GM21447 (cell line): ENCODE data around the gene CD37.
"Not testable (repeated sequence)": the region's sequence is repeated elsewhere in the genome, so short reads cannot be mapped to it uniquely, and the experiment has no call there.

ENCODE experiments used
- ATAC-seq: cut with Tn5 transposase; IDR thresholded peaks from one replicate; pipeline ENCODE4 v1.9.1; 2021; ENCODE audit not compliant: unreplicated experiment

The CD37 gene, protein sequence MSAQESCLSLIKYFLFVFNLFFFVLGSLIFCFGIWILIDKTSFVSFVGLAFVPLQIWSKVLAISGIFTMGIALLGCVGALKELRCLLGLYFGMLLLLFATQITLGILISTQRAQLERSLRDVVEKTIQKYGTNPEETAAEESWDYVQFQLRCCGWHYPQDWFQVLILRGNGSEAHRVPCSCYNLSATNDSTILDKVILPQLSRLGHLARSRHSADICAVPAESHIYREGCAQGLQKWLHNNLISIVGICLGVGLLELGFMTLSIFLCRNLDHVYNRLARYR

GRCh38 chr19:49335071-49335783, at the start of gene CD37:
Gene CD37, plus strand, starts transcription at chr19:49335406. Its CDS starts 135 bp downstream, at chr19:49335541.
- no peak for ATAC-seq

DNA sequence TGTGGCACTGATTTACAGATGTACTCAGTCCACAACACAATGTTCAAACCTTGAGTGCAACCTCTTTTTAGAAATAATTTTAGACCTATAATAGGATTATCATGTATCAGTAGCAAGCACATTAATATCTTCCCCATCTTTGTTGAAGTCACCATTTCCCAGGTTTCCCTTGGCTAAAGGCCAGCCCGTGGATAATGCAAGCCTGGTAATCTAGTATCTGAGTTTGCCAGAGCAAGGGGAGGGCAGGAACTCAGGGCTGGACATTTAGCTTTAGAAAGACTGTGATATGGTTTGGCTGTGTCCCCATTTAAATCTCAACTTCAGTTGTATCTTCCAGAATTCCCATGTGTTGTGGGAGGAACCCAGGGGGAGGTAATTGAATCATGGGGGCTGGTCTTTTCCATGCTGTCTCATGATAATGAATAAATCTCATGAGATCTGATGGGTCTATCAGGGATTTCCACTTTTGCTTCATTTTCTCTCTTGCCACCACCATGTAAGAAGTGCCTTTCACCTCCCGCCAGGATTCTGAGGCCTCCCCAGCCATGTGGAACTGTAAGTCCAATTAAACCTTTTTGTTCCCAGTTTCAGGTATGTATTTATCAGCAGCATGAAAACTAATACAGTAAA, 48.0 kb upstream of the CD37 start:
- no peak for ATAC-seq

GRCh38 chr19:49288205-49288604, 47.0 kb upstream of the CD37 start:
- not testable (repeated sequence) for ATAC-seq

DNA sequence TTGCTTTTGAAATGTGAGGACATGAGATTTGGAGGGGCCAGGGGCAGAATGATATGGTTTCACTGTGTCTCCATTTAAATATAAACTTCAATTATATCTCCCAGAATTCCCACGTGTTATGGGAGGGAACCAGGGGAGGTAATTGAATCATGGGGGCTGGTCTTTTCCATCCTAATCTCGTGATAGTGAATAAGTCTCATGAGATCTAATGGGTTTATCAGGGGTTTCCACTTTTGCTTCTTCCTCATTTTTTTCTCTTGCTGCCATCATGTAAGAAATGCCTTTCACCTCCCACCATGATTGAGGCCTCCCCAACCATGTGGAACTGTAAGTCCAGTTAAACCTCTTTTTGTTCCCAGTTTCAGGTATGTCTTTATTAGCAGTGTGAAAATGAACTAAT, 45.9 kb upstream of the CD37 start:
- ATAC-seq, result not testable (repeated sequence)

GRCh38 chr19:49290517-49290916, 44.7 kb upstream of the CD37 start:
- no peak for ATAC-seq

GRCh38 chr19:49294401-49294800, 40.8 kb upstream of the CD37 start:
- no peak for ATAC-seq

- ATAC-seq, result no peak
Observed at GRCh38 chr19:49295208-49295880, 39.9 kb upstream of the CD37 start.

- ATAC-seq, result no peak
Observed at GRCh38 chr19:49297403-49297802, 37.8 kb upstream of the CD37 start.

- ATAC-seq, result not testable (repeated sequence)
Observed at GRCh38 chr19:49298653-49299052, 36.6 kb upstream of the CD37 start.

DNA sequence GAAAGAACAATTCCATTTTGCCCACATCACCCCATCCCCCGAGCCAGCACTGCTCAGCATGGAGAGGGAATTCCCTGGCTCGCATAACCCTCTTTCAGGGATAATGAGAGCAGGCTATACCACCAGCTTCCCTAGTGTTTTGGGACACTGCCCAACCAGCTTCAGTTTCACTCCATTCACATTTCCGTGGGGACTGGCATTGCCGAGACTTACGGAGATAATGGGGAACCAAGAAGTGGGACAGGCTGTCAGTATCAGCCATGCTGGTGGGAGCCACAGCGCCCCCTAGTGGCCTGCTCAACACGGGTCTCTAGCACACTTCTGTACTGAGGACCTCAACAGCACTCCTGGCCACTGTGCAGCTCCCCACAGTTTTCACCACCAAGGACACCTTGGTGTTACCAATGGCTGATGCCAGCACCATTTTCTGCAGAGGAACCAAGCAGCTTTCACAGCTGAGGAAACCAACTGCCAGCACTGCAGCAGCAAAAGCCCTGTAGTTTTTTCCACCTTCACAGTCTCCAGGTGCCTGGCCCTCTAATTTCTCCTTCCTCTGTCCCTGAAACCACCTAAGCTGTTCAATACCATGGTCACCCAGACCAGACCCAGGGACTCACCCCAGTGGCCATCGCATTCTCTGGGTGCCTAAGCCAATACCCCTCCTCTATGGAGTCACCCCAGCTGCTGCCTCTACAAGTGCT, 33.9 kb upstream of the CD37 start:
- peak; percentile 67 for ATAC-seq

DNA sequence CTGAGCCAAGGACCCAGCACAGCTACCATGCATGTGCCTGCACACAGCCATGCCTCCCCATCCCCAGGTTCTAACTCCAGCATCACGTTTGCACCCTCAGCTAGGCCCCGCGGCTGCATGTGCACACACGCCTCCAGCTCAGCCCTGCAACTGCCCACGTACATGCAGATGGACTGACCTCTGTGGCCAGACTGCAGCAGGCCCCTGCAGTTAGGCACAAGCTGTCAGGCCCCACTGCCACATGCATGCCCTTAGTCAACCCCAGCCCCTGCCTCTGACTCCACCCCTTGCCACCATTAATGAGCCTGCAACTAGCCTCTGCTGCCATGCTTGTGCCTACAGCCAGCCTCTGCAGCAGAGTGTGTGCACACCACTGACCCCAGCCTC, 33.3 kb upstream of the CD37 start:
- no peak for ATAC-seq

- not testable (repeated sequence) for ATAC-seq
Observed at GRCh38 chr19:49306734-49307133, 28.5 kb upstream of the CD37 start.

DNA sequence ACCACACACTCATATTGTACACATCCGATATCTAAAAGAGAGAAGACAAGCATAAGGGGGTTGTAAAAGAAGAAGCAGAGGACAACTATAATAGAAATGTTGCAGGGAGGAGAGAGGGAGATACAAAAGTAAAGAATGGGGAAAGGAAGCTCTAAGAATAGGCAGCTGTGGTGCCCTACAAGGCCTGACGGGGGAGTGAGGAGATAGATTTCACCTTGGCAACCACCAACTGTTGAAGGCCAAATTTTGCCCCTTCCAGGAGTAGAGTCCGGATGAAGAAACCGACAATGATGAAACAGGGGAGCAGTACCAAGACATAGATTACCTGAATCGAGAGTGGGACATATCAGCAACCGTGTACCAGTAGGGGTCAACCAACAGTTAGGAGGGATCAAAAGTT, 26.1 kb upstream of the CD37 start:
- ATAC-seq, result no peak

DNA sequence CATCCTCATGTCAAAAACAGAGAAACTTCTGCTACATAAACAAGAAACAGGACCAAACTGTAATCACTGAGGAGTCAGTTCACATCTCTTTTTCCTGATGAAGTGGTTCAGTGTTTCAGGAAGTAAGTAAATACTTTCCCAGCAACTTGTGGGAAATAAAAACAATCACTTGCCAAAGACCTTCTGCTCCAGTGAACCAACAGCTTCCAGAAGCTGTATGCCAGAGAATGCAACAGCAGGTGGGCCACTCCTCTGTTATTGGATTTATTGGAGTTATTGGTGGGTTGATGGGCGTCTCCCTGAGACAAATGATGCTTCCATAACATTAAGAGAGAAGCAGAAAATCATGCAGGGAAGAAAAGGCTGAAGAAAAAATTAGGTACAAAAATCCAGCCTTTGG, 20.1 kb upstream of the CD37 start:
- ATAC-seq, result no peak

GRCh38 chr19:49316284-49316683, 18.9 kb upstream of the CD37 start:
- no peak for ATAC-seq

DNA sequence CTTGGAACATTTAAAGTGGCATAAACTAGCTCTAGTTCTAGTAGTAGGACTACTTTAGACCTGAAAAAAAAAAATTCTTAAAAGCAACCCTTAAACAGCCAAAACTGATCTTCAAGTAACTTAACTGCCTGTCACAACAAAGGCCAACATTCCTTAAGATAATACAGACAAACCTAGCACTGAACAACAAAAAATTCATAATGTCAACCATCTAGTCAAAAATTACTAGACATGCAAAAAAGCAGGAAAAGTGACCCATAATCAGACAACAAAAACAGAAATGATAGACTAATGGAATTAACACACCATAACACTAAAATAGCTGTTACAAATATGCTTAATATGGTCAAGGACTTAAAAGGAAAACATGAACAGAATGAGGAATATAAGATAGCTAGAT, 16.9 kb upstream of the CD37 start:
- no peak for ATAC-seq

DNA sequence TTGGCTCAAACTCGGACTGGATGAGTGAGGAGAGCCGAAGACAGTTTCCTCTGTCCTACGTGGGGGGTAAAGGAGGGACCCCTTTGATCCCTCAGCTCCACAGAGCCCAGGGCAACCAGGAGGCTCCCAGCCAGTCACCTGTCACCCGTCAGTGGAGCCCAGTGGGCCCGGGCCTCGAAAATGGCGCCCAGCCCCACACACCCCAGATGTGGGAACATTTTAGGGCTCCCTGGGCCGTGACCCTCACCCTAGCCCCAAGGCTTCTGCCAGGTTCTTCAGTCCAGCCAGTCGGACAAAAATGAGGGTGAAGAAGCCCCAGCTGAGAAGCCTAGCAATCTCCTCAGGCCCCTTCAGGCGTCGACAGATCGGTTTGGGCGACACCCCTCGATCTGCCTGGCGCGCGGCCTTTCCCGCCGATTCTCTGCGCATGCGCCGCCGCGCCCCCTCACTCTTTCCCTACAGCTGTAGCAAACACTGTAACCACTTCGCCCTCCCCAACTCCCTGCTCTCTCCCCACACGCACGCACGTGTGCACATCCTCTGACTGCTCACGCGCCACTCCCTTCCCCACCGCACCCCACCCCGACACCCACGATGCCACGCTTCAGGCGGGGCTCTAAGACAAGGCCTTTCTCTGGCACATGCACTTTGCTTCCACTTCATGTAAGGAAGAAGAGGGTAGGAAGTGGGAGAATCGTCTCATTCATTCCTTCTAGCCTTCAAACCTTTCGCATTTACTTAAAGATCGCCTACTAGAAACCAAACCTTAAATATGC, 10.2 kb upstream of the CD37 start, which contains the start of gene SLC6A16:
TSS of gene SLC6A16 (minus strand) at position 391 of the 776 bp plus-strand sequence. CDS start 13,844 bp downstream, outside the sequence.
- no peak for ATAC-seq

- ATAC-seq, result not testable (repeated sequence)
Observed at GRCh38 chr19:49325756-49326155, 9.4 kb upstream of the CD37 start.

- no peak for ATAC-seq
Observed at GRCh38 chr19:49326165-49326704, 9.0 kb upstream of the CD37 start.
